Muscle of back (tissue), 11 donors: ENCODE measurements around the gene CPNE5. TPM values are rescaled to one million over a fixed set of nuclear protein-coding genes. Genes with fewer than 3 reads are reported as not detected.

Source experiments
- DNase-seq, 3 donors: peaks; one replicate each; pipeline versions ENCODE4 v3.0.0 to v3.0.0-alpha.2; 2013
- polyA plus RNA-seq, 10 donors: library from polyadenylated mRNA; unstranded; fragments of 120-200 nt; gene quantifications; one replicate each; pipeline ENCODE4 v1.2.1, GENCODE V29; 2013; ENCODE audit not compliant: insufficient read length in 10 of 10

Gene CPNE5
- polyA plus RNA-seq, 10 donors = 4.5 to 20.4 (median 11.7) TPM

DNA sequence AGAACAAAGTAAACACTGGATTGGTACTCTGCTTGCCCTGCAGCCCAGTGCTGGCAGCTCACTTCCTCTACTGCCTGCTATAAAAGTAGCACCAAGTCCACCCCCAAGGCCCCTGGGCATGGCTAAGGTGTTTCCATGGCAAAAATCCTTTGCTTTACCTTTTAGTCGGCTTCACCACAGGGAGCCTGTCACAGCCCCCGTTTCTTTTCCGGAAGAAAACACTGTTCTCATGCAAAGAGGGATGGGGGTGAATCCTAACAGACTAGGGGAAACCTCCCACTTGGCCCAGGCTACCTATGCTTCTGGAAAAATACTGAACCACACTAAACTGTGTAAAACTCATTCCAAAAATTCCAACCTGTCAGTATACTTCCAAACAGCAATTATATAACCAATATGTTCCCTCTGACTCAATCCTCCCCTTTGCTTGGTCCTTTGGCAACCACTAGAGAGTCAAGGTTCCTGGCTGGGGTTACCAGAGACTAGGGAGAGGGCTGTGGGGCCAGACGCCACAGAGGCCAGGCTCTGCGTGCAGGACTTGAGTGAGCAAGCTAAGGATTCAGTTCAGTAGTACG lies 19.2 kb upstream of the CPNE5 start:
- DNase-seq = peak in 2 of 3 donors; percentile 30 to 54

GRCh38 chr6:36857325-36857724 lies 18.1 kb upstream of the CPNE5 start:
- DNase-seq = no peak

- DNase-seq = no peak
Measured at GRCh38 chr6:36856277-36856676, 17.0 kb upstream of the CPNE5 start.

DNA sequence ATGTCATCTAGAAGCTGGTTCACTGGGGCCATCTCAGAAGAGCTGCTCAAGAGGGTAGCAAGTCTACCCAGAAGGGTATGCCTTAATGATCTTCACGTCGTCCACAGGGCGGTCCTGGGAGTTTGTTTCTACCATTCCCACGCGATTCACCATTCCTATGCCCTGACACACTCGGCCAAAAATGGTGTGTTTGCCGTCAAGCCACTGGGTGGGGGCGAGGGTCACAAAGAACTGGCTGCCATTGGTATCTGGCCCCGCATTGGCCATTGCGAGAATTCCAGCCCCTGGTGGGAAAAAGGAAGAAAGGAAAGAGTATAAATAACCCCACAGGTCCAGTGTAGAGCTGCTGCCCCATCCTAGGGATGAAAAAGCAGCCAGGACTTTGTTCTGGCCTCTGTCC lies 16.5 kb upstream of the CPNE5 start:
- no peak for DNase-seq

GRCh38 chr6:36853325-36853724 lies 14.1 kb upstream of the CPNE5 start:
- DNase-seq = no peak

DNA sequence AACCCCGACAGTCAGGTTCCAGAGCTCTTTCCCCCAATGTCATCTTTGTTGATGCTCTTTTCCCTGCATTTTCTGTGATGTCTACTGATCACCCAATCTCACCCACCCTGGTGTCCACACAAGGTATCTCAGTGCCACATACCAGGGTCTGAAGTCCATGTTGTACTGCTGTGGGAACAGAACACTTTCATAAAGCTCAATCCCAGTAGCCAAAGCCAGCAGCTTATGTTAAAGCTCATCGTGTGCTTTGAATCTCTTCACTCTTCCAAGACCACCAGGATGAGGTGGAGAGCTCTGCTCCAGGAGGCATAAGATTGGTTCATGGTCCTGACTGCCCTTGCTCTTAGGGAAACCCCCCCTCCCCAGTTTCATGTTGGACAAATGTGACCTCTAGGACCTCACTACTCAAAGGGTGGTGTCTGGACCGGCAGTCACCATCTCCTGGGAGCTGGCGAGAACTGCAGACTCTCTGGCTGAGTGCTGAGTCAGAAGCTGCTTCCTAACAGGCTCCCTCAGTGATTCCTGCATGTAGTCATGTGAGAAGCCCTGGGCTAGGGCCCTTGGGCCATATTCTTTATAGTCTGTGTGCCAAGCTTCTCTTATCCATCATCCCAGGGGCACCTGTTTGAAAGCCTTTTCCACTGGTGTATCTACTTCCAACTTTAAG lies 13.4 kb upstream of the CPNE5 start:
- no peak for DNase-seq

GRCh38 chr6:36851626-36852025 lies 12.4 kb upstream of the CPNE5 start:
- no peak for DNase-seq

DNA sequence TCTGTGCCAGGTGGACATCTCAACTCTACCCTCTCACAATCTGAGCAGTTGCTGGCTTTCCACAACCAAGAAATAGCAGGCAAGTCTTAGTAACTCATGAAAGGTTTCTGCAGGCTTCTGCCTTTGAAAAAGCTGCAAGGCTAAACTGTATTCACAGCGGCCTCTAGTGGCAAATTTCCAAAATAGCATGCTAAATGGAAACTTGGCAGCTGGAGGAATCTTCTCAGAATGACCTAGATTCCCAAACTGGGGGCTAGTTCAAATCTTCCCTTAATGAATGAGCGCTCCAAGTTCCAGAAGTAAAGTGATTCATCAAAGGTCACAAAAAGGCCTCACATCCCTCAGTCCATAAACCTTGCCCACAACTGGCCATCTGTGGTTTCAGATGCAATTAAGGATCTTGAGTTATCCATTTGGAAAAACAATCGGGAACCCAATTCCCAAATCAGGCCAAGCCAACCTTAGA lies 11.9 kb upstream of the CPNE5 start:
- DNase-seq = peak; percentile 74 to 89 (median 87)

DNA sequence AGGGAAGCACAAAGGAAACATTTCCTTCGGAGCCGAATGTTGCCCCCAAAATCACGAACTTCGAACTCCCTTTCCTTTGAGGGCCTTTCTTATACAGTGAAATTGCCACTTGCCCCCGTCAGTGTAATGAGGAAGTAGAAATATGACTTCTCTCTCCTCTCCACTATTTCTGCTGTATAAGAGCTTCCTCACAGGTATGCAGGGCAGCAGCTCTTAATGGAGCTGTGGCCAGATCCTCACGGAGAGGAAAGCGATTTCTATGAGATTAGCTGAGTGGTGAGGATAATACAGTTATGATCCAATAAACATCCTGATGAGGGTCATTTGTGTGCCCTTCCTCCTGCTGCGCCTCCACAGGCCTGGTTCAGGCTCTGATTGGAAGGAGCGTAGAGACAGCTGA lies 10.8 kb upstream of the CPNE5 start:
- DNase-seq = no peak

GRCh38 chr6:36848658-36849441 lies 9.6 kb upstream of the CPNE5 start:
- peak in 1 of 3 donors; percentile 66 for DNase-seq

DNA sequence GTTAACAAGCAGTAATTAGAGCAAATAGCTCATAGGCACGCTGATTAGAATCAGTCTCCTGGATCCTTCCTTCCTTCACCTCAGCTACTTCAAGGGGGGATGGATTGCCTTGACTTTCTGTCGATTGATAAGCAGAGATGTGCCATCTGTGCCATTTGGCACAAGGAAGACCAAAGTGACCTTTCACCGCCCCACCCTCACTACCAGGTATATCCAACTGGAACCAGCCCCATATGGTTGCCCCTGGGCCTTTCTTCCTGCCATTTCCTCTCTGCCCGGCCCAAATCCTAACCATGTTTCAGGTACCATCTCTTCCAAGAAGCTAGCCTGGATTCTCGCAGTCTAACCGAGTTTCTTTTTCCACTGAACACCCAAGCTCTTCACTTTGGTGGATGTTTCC lies 8.7 kb upstream of the CPNE5 start:
- no peak for DNase-seq

- no peak for DNase-seq
Measured at GRCh38 chr6:36847152-36847551, 7.9 kb upstream of the CPNE5 start.

DNA sequence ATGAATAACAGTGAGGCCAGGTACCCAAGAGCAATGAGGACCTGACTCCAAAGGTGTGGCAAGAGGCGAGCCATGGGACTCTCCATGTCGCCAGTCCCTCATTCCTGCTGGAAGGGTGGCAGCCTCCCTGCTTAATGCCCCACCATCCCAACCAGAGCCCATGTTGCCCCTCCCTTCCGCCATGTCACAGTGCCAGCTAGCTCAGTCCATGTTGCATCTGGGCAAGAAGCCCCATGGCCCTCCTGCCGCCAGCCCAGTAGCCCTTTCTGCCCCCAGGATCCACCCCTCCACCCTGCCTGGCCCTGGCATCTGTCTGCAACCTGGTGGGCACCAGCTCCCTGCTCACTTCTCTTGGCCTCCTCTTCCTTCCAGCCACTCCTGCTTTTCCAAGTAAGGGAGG lies 6.0 kb upstream of the CPNE5 start:
- no peak for DNase-seq

- no peak for DNase-seq
Measured at GRCh38 chr6:36844232-36845170, 5.3 kb upstream of the CPNE5 start.

GRCh38 chr6:36843170-36843569 lies 3.9 kb upstream of the CPNE5 start:
- no peak for DNase-seq

DNA sequence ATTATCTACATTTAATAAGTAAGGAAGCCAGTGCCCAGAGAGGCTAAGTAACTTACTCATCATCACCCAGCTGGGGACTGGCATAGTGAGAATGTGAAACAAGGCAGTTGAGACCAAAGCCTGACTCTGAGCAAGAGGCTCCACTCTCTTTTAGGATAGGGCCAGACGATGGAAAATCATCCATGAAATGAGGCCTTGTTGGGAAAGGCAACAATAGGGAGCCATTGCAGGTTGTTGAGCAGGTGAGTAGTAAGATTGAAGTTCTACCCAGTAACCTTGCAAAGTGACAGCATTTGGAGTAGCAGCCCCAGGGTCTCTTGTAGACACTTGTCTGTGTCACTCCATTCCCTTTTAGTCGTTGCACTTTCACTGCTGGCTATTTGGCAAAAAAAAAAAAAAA lies 2.5 kb upstream of the CPNE5 start:
- no peak for DNase-seq

DNA sequence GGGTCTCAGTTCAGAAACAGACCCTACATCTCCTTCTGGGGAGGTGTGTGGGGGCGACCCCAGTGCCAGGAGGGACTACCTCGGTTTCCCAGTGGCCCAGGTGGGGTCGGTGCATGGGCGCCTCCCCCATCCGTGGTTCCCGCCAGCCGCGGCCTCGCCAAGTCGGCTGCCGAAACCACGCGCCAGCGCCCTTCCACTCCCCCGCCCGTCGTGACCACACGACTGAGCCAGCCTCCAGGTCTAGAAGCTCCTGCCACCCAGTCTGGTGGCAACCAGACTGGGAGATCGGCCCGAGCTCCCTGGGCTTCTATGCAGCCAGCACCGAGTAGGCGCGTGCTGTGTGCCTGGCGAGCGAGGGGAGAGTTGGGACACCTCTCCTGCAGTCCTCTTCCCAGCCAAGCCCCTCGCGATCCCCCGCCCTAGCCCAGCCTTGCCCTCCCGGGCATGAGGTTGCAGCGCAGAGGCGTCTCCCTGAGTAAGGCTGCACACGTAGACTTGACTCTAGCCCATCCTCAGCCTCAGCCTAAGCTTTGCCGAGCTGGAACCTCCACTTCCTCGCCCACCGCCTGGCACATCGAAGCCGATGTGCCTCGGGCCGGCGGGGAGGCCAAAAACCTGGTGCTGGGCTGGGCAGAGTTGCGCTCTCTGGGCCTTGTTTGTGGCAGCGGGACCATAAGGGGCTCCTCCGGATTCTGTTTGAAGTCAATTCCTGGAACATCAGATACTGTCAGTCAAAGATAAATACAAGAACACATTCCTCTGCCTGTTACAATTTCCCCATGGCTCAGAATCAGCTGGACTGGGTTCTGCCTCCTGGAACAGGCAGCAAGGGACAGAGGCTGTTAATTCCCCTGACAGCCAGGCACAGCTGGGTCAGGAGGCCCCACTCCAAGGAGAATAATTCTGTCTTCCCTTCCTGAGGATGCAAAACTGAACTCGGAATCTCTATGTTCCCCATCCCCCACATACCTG lies 1.5 kb upstream of the CPNE5 start:
- DNase-seq = peak in 2 of 3 donors; percentile 44 to 68

- DNase-seq = peak in 2 of 3 donors; percentile 51 to 76
Measured at GRCh38 chr6:36839749-36840431, 646 bp upstream of the CPNE5 start.

DNA sequence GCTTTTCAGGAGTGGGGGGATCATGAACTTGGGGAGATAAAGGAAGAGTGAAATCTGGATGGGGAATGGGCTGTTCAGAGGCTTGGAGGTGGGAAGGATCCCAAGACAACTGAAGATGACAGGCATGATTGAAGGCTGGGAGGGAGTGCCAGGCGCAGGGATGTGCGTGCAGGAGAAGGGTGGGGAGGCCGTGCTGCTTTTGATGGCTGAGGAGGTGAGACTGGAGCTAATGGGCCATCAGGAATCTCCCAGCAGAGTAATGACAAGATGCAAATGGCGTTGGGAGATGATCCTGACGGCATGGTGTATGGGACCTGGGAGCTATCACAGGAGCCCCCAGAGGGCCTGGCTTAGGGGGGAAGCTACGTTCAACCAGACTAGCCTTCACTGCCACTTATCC lies 1.6 kb downstream of the CPNE5 start:
- DNase-seq = no peak

- DNase-seq = no peak
Measured at GRCh38 chr6:36837022-36837339, 2.3 kb downstream of the CPNE5 start.
